Neural cell (in vitro differentiated cells): ENCODE results near the gene TDP1.

ENCODE experiments used
- CTCF ChIP-seq: fragments of 450-650 bp; IDR thresholded peaks from 2 replicates; pipeline ENCODE4 v1.5.1; 2014; ENCODE audit warnings: antibody characterized with exemption, mild to moderate bottlenecking, moderate library complexity; ENCODE audit not compliant: poor library complexity, severe bottlenecking
- EP300 ChIP-seq: fragments of 450-650 bp; conservative IDR thresholded peaks from 2 replicates; pipeline ENCODE4 v1.6.1; 2014; ENCODE audit warnings: antibody characterized with exemption, mild to moderate bottlenecking, moderate library complexity; ENCODE audit not compliant: poor library complexity, severe bottlenecking
- POLR2AphosphoS5 ChIP-seq: IDR thresholded peaks from 2 replicates; pipeline ENCODE4 v1.6.1; 2012
- REST ChIP-seq: IDR thresholded peaks from 2 replicates; pipeline ENCODE4 v1.6.1; 2012; ENCODE audit warnings: borderline replicate concordance

- TF ChIP-seq CTCF (no peak), EP300 (no peak), REST (no peak), POLR2AphosphoS5 (no peak)
Observed at GRCh38 chr14:90042496-90043252, 86.9 kb downstream of the TDP1 start.
